ENCODE results near the gene PPP2R3B.

The PPP2R3B gene

GRCh38 chrX:370244-370962 is 16.3 kb downstream of the PPP2R3B start:
- no peak for DNase-seq (ENCODE audit: low read depth)

GRCh38 chrX:369563-370101 is 17.1 kb downstream of the PPP2R3B start:
- DNase-seq (ENCODE audit: low read depth), result no peak

- no peak for DNase-seq (ENCODE audit: low read depth)
Observed at GRCh38 chrX:368811-369562, 17.7 kb downstream of the PPP2R3B start.

- DNase-seq (ENCODE audit: low read depth), result no peak
Observed at GRCh38 chrX:367866-368265, 18.8 kb downstream of the PPP2R3B start.

GRCh38 chrX:367349-367748 is 19.4 kb downstream of the PPP2R3B start:
- no peak for DNase-seq (ENCODE audit: low read depth)

- no peak for DNase-seq (ENCODE audit: low read depth)
Observed at GRCh38 chrX:363621-364375, 22.9 kb downstream of the PPP2R3B start.

GRCh38 chrX:362937-363620 is 23.6 kb downstream of the PPP2R3B start:
- no peak for DNase-seq (ENCODE audit: low read depth)

GRCh38 chrX:362351-362750 is 24.4 kb downstream of the PPP2R3B start:
- no peak for DNase-seq (ENCODE audit: low read depth)

- DNase-seq (ENCODE audit: low read depth), result no peak
Observed at GRCh38 chrX:361231-362145, 25.2 kb downstream of the PPP2R3B start.

- no peak for DNase-seq (ENCODE audit: low read depth)
Observed at GRCh38 chrX:360496-361150, 26.1 kb downstream of the PPP2R3B start.

- no peak for DNase-seq (ENCODE audit: low read depth)
Observed at GRCh38 chrX:358651-359143, 28.0 kb downstream of the PPP2R3B start.

- DNase-seq (ENCODE audit: low read depth), result no peak
Observed at GRCh38 chrX:357693-358471, 28.8 kb downstream of the PPP2R3B start.

GRCh38 chrX:357035-357692 is 29.5 kb downstream of the PPP2R3B start:
- no peak for DNase-seq (ENCODE audit: low read depth)

- no peak for DNase-seq (ENCODE audit: low read depth)
Observed at GRCh38 chrX:356385-357034, 30.2 kb downstream of the PPP2R3B start.

- DNase-seq (ENCODE audit: low read depth), result no peak
Observed at GRCh38 chrX:355329-356050, 31.2 kb downstream of the PPP2R3B start.

- no peak for DNase-seq (ENCODE audit: low read depth)
Observed at GRCh38 chrX:353566-354535, 32.9 kb downstream of the PPP2R3B start.
